ENCODE measurements around the gene NAT8L.
"Not testable (repeated sequence)": the region's sequence is repeated elsewhere in the genome, so short reads cannot be mapped to it uniquely, and the experiment has no call there.

The NAT8L gene, protein sequence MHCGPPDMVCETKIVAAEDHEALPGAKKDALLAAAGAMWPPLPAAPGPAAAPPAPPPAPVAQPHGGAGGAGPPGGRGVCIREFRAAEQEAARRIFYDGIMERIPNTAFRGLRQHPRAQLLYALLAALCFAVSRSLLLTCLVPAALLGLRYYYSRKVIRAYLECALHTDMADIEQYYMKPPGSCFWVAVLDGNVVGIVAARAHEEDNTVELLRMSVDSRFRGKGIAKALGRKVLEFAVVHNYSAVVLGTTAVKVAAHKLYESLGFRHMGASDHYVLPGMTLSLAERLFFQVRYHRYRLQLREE

DNA sequence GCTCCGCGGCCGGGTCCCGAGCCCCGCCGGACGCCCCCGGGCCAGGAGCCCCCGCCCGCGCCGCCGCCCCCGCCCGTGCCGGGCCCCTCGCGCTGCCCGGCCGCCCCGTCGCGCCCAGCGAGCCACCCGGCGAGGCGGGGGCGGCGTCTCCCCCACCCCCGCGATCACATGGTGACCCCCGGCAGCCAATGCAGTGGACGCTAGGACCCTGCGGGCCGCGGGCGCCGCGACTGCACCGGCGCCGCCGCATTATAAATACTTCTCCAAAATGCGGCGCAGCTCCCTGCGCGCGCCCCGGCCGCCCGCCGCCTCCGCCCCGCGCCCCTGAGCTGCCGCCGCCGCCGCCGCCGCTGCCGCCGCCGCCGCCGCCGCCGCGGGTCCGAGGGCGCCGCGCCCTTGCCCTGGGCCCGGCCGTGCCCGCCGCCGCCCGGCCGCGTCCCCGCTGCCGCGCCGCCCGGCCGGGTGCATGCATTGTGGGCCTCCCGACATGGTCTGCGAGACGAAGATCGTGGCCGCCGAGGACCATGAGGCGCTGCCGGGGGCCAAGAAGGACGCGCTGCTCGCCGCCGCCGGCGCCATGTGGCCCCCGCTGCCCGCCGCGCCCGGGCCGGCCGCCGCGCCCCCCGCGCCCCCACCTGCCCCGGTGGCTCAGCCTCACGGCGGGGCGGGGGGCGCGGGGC lies at the start of gene NAT8L:
NAT8L (plus strand) TSS at position 282 of the 680 bp plus-strand sequence; CDS start at position 467, 185 bp downstream.
- ChIA-PET CTCF (no interaction called here), POLR2A (no interaction called here)
- peak; percentile 64 for DNase-seq (ENCODE audit: extremely low spot score)
- TF ChIP-seq, protein P1, sequence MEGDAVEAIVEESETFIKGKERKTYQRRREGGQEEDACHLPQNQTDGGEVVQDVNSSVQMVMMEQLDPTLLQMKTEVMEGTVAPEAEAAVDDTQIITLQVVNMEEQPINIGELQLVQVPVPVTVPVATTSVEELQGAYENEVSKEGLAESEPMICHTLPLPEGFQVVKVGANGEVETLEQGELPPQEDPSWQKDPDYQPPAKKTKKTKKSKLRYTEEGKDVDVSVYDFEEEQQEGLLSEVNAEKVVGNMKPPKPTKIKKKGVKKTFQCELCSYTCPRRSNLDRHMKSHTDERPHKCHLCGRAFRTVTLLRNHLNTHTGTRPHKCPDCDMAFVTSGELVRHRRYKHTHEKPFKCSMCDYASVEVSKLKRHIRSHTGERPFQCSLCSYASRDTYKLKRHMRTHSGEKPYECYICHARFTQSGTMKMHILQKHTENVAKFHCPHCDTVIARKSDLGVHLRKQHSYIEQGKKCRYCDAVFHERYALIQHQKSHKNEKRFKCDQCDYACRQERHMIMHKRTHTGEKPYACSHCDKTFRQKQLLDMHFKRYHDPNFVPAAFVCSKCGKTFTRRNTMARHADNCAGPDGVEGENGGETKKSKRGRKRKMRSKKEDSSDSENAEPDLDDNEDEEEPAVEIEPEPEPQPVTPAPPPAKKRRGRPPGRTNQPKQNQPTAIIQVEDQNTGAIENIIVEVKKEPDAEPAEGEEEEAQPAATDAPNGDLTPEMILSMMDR (IDR thresholded peaks at IDR 0.05; ENCODE audit: control extremely low read depth, extremely low read depth, low read depth, missing control alignments) = no peak

DNA sequence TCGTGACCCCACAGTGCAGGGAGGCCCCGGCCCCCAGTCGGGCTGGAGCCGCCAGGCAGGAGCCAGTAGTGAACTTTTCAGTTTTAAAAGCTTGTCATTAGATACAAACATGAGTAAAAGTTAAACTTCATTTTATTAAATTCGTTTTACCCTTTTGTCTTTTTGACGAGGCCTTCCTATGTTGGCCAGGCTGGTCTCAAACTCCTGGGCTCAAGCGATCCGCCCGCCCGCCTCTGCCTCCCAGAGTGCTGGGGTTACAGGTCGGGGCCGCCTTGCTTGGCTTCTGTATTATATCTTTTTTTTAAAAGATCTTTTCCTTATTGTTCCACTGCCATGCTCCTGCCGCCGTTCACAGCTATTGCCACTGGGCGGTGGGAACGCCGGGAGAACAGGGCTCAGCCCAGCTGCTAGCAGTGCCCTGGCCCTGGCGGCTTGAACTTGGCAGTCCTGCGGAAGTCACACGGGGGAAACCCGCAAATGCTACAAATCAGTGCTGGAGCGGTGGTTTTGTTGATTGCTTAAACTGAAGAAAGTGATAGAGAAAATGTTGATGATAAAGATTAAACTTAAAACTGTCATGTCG lies 49.4 kb upstream of the NAT8L start:
- DNase-seq (ENCODE audit: extremely low spot score) = peak; percentile 59
- TF ChIP-seq, protein P1 (IDR thresholded peaks at IDR 0.05; ENCODE audit: control extremely low read depth, extremely low read depth, low read depth, missing control alignments) = no peak
- ChIA-PET POLR2A (no interaction called here), CTCF (interaction anchor here (0.7 to 1.5 kb wide), 5 partner anchors 9 to 210 kb away, joined by 3 to 6 read pairs (median 4); no protein-coding TSS in a partner anchor)

DNA sequence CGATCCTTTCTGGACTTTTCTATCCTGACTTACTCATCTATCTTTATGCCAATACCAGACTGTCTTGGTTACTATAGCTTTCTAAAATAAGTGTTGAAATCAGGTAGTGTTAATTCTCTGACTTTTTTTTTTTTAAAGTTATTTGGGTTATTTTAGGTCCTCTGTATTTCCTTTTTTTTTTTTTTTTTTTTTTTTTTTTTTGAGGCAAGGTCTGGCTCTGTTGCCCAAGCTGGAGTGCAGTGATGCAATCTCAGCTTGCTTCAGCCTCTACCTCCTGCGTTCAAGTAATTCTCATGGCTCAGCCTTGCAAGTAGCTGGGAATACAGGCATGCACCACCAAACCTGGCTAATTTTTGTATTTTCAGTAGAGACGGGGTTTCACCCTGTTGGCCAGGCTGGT lies 47.5 kb upstream of the NAT8L start:
- CTCF ChIA-PET = no interaction called here
- POLR2A ChIA-PET = no interaction called here

DNA sequence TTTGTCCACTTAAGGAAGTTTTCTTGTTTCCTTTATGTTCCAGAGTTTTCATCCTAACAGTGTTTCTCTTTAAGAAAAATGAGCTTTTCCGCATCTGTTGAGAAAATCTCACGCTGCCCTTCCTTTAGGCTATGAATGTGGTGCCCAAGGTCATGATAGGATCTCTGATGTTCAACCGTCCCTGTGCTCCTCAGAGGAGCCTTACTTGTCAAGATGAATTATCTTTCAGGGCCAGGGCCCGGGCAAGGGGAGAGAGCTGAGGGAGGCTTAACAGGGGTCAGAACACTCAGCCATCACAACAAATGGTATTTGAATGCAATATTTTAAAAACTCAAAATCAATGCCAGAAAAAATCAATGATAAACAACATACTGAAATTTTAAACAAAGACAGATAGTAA lies 44.1 kb upstream of the NAT8L start:
- TF ChIP-seq, protein P1 (IDR thresholded peaks at IDR 0.05; ENCODE audit: control extremely low read depth, extremely low read depth, low read depth, missing control alignments) = no peak
- POLR2A ChIA-PET = no interaction called here
- no peak for DNase-seq (ENCODE audit: extremely low spot score)
- CTCF ChIA-PET = no interaction called here

More for the DNA sequence above, 47.5 kb upstream of the NAT8L start:
- no peak for DNase-seq (ENCODE audit: extremely low spot score)
- TF ChIP-seq, protein P1 (IDR thresholded peaks at IDR 0.05; ENCODE audit: control extremely low read depth, extremely low read depth, low read depth, missing control alignments) = no peak

DNA sequence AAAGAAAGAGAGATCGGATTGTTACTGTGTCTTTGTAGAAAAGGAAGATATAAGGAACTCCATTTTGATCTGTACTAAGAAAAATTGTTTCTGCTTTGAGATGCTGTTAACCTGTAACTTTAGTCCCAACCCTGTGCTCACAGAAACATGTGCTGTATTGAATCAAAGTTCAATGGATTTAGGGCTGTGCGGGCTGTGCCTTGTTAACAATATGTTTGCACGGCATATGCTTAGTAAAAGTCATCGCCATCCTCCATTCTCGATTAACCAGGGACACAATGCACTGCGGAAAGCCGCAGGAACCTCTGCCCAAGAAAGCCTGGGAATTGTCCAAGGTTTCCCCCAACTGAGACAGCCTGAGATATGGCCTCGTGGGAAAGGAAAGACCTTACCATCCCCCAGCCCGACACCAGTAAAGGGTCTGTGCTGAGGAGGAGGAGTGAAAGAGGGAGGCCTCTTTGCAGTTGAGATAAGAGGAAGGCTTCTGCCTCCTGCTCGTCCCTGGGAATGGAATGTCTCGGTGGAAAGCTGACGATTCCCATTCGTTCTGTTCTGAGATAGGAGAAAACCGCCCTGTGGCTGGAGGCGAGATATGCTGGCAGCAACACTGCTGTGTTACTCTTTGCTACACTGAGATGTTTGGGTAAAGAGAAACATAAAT lies 37.6 kb upstream of the NAT8L start:
- DNase-seq (ENCODE audit: extremely low spot score); CTCF ChIA-PET; POLR2A ChIA-PET: not testable (repeated sequence)

DNA sequence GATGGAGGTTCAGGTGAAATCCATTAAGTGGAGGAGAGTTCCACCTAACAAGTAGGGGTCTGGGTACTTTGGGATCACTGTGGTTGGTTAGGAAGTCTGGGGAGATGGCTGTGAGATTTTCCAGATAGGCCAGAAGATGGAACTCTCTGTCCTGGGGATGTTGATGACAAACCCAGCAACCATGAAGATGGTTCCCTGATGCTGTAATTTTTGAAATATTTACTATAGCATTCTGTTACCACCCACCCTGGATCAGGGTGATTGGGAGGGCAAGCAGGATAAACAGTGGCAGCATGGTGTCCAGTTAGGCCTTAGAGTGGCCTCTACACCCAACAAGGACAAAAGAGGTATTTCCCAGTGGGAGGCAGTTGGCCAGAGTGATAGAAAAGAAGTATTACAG lies 34.4 kb upstream of the NAT8L start:
- TF ChIP-seq, protein P1 (IDR thresholded peaks at IDR 0.05; ENCODE audit: control extremely low read depth, extremely low read depth, low read depth, missing control alignments) = no peak
- ChIA-PET POLR2A (no interaction called here), CTCF (no interaction called here)
- DNase-seq (ENCODE audit: extremely low spot score) = no peak

Measured in GM10248 (cell line).